HG03342 (cell line): Measurements from ENCODE around the gene ERCC6.

Experiments
- ATAC-seq: cut with Tn5 transposase; IDR thresholded peaks from one replicate; pipeline ENCODE4 v1.9.1; 2021; ENCODE audit warnings: mild to moderate bottlenecking, moderate library complexity; ENCODE audit not compliant: unreplicated experiment

ERCC6 gene

DNA sequence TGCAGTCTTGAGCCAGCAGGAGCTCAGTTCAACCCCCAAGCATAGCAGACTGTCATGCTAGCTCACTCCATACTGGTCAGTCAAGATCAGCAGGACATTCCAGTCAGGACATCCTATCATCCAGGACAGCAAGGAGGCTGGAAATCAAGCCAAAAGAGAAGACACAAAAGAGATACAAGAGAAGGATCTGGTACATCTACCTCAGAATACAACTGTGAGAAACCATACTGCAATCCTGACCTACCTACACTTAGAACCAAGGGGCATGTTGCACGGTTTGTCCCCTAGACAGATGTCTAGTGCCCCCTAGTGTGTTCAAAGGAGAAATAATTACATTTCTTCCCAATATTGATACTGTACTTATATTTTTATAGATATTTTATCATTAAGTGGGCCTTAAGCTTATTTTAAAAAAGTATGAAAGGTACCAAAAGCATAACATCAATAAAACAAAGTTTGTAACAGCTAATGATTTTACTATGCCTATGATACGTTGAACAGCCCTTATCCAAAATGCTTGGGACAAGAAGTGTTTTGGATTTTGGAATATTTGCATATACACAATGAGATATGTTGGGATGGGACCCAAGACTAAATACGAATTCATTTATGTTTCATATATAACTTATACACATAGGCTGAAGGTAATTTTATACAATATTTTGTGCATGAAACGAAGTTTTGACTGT, 26.7 kb downstream of the ERCC6 start:
- ATAC-seq = peak; percentile 58

DNA sequence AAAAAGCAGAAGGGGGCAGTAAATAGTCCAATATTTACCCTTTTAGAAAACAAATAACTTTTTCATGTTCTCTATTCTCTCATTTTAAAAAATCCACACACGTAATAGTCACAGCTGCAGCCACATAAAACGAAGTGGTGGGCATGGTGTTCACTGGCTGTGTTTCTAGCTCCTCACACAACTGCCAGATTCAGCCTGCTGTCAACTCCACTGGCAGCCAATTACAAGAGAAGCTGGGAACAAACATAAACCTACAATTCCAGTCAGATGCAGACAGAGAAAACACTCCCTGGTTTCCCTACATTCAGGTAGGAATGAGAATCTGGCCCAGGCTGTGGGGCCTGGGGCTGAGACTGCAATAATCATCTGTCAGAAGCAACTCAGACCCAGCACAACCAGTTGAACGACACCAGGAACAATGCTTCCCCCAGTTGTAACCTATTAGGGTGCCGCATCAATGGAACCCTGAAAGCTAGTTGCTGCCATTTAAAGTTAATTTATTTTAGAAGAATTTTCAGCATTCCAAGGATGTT, 29.1 kb downstream of the ERCC6 start:
- no peak for ATAC-seq

- ATAC-seq = no peak
Measured at GRCh38 chr10:49508654-49509053, 30.3 kb downstream of the ERCC6 start.

DNA sequence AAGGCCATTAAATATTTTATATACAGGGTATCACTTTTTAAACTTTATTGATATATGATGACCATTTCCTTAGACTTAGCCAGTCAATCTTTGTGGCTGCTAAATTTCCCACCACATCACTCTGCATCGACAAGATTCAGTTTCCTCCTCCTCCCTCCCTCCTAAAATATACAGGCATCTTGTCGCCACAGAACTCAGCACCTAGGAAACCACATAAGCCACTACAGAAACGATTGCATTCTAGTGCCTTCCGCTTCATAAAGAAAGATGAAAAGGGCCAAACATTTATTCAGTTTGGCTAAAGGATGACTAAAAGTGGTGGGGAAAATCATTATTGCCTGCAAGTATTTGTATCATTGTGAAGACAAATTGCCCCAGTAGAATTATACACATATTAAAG, 30.7 kb downstream of the ERCC6 start:
- ATAC-seq = no peak

DNA sequence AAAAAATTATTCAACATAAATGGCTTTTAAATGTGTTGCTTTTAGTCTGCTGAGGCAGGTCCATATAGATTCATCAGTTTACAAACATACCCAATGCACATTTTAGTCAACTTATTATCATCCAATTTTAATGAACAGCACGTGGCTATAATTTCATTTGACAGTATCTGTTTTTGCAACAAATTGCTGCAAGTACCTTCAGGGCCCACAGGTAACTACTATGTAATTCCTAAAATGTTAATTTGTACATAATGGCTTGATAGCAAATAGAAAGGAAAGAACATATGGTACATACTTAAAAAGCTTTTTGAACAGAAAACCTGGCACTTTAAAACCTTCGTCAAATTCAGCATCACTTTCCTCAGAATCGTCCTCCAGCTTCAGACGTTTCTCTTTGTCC, 33.3 kb downstream of the ERCC6 start:
- ATAC-seq = no peak

- ATAC-seq = no peak
Measured at GRCh38 chr10:49505076-49505475, 33.8 kb downstream of the ERCC6 start.

DNA sequence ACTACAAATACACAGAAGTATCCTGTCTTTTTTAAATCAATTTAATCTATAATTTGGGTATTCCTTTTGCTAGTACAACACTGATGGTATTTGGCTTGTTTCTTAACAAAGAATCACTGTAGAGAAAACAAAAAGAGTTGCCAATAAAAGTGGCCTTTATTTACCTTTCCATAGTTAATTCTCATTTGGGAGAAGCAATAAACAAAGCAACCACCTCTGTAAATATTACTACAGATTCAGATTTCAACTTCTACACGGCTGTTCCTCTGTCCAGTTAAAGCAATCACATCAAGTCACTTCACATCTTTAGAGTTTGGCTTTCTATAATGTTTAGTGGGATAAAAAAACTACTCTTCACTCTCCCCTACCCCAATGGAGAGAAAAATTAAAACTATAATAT, 34.4 kb downstream of the ERCC6 start:
- no peak for ATAC-seq

- ATAC-seq = no peak
Measured at GRCh38 chr10:49502358-49502757, 36.6 kb downstream of the ERCC6 start.

GRCh38 chr10:49500412-49500811, 38.5 kb downstream of the ERCC6 start:
- ATAC-seq = no peak

DNA sequence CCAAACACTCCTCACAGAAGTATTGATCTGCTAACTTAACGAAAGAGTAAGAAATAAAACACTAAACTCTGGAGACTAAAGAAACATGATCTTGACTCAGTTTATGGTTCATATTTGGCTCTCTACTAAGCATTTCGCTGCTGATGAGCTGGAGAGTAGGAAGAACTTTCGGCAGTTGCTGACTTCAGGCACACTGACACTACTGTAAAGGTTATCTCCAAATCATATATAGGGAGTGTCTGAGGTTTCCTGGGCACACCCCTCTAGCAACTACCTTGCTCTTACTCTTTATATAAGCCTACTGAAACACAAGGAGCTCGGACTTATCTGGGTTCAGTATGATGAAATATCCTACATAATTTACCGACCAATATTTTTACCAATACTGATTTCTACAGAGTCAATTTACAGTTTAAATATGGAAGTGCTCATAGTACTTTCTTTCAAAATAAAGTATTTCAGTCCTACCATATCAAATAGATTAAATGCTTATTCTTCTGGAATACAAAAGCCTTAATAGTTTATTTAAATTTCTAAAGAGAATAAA, 39.5 kb downstream of the ERCC6 start:
- no peak for ATAC-seq

- no peak for ATAC-seq
Measured at GRCh38 chr10:49498425-49498824, 40.5 kb downstream of the ERCC6 start.

- no peak for ATAC-seq
Measured at GRCh38 chr10:49497358-49497757, 41.6 kb downstream of the ERCC6 start.

DNA sequence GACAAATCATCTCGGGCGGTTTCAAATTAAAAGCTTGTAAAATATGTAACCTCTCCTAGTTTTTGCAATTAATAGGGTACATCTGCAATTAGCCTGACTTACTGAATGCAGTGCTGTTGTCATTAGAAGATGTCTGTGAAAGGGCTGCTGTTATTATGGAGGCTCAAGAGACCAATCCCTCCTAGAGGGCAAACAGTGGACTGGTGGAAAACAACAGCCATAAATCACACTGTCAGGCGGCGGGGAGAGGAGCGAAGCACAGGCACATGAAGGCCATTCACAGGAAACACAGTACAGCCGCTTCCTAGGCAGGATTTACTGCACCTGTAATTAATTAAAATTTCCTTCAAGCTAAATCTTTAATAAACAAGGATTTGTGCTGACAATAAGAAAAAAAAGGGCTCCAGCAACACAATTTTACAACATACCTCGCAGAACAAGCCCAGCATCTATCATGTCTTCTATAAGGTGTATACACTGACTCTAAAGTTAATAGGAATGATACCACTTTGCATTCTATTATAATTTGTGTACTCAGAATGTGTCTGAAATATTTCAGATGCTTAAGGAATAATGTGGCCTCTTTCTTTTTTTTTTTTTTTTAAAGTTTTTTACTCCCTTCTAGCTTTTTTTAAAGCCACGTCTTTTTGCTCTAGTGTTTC, 50.7 kb downstream of the ERCC6 start:
- no peak for ATAC-seq

DNA sequence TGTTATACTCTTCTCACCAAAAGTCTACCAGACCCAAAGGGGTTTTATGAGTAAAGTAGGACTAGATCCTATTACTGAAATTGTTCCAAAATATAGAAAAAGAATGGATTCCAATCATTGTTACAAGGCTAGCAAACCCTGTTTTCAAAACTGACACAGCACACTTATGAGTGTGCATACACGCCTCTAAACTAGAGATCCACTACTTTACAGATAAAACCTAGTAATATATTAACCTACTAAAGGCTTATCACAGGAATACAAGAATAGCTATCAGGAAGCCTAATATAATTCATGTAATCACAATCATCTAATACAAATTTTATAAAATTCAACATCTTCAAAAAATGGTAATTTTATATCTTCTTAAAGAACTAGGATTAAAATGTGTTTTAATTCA, 52.2 kb downstream of the ERCC6 start:
- no peak for ATAC-seq

- no peak for ATAC-seq
Measured at GRCh38 chr10:49486009-49486408, 52.9 kb downstream of the ERCC6 start.

DNA sequence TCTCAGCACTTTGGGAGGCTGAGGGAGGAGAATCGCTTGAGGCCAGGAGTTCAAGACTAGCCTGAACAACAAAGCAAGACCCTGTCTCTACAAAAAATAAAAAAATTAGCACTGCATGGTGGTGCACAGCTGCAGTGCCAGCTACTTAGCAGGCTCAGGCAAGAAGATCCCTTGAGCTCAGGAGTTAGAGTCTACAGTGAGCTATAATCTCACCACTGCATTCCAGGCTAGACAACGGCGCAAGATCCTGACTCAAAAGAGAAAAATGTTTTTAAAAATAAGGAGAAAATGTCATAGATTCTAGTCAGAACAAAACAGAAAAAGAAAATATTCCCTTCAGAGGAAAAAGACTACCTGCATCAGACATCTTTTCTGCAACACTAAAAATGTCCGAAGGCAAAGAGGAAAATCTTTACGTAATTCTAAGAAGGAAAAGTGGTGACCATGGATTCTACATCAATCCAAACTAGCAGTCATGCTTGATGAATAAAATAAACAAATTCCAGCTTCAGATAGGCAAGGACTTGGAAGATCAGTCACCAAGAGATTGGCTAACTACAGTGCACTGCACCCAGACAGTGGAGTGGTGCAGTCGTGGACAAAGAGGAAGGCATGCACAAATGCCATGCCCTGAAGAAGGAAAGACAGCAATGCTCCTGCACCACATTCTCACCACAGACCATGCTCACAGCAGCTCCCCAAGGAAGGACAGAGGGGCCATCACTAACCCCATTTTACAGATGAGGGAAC, 54.3 kb downstream of the ERCC6 start:
- ATAC-seq = no peak

DNA sequence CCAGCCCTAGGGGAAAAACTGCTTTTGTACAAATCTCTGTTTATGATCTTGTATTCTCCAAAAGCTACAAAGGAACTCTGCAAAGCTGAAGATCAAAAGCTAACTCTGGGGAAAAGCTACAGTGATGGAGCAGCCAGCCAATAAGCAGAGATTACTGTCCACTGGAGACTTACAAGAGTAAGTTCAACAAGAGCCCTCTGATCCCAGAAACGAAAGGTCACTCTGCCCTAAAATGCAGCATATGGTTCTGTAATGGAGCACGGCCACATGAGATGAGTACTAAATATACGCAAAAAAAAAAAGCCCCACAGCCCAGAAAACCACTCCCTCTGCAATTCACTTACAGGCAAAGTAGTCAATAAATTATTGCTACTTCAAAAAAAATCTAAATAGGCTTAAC, 60.1 kb downstream of the ERCC6 start:
- no peak for ATAC-seq

- no peak for ATAC-seq
Measured at GRCh38 chr10:49474901-49475300, 64.0 kb downstream of the ERCC6 start.

GRCh38 chr10:49471532-49471931, 67.4 kb downstream of the ERCC6 start:
- no peak for ATAC-seq

DNA sequence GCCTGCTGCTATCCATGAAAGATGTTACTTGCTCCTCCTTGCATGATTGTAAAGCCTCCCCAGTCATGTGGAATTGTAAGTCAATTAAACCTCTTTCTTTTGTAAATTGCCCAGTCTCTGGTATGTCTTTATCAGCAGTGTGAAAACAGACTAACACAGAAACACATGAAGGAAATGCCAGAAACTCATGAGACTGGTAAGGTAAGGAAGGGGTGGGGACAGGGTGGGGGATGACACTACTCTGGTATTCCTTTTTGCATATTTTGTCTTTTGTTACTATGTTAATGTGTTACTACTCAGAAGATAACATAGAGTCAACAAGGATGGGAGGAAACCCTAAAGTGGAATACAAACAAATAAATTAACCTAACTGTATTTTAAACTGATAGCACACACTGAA, 73.2 kb downstream of the ERCC6 start:
- ATAC-seq = no peak
